Jurkat, Clone E6-1 (cell line): ENCODE results near the gene RWDD1.

ENCODE experiments used
- DNase-seq: peaks from one replicate; pipeline ENCODE4 v3.0.0-alpha.2; 2011; ENCODE audit warnings: low read depth, low spot score
- H3K4me3 ChIP-seq: 2 replicates; pipeline ENCODE4 v1.5.1; 2011; ENCODE audit warnings: mild to moderate bottlenecking, low read length, control low read depth, moderate library complexity

The RWDD1 gene

DNA sequence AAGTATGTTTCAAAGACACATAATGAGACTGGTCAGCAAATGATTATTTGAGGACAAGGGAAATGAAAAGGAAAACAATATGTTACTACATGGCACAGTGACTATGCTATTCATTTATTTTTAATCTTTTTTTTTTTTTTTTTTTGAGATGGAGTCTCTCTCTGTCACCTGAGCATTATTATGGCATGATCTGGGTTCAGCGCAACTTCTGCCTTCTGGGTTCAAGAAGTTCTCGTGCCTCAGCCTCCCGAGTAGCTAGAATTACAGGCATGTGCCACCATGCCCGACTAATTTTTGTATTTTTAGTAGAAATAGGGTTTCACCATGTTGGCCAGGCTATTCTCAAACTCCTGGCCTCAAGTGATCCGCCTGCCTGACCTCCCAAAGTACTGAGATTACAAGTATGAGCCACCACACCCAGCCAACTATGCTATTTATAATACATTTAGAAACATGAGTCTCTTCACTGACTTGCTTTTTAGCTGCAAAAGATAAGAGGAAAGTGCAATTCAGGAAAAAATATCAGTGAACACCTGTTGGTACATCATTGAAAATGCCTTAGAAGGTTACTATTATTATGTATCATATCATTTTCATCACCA is 14.4 kb upstream of the RWDD1 start:
- DNase-seq: no peak
- H3K4me3 ChIP-seq: no peak overlapping the region

DNA sequence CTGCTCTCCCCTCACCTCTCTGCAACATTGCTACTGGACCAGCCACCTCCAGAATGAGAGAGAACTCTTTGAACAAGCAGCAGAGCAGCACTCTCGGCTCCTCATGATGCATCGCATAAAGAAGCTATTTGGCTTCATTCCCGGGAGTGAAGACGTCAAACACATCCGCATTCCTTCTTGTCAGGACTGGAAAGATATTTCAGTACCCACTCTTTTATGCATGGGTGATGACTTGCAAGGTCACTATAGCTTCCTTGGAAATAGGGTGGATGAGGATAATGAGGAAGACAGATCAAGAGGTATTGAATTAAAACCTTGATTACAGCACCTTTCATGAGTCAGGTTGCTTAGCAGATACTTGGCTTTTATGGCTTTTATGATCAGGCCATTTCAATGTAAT is 13.4 kb upstream of the RWDD1 start:
- no peak for DNase-seq
- H3K4me3 ChIP-seq: no peak overlapping the region

DNA sequence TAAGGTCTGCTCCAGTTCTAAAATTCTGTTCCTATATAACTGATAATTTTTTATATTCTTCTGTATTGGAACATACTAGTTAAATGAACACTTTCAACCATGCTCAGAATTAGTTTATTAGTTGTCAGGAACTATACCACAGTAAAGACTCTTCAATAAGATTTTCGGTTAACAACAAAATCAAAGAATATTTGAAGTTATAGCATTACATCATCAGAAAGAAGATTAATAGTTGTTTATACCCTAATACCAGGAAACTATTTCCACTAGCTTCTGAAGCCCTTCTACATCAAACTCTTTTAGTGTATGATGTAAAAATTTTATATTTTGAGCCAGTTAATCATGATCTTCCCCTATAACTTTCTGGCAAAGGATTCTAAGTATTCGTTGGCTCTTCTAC is 11.2 kb upstream of the RWDD1 start:
- H3K4me3 ChIP-seq: no peak overlapping the region
- no peak for DNase-seq

DNA sequence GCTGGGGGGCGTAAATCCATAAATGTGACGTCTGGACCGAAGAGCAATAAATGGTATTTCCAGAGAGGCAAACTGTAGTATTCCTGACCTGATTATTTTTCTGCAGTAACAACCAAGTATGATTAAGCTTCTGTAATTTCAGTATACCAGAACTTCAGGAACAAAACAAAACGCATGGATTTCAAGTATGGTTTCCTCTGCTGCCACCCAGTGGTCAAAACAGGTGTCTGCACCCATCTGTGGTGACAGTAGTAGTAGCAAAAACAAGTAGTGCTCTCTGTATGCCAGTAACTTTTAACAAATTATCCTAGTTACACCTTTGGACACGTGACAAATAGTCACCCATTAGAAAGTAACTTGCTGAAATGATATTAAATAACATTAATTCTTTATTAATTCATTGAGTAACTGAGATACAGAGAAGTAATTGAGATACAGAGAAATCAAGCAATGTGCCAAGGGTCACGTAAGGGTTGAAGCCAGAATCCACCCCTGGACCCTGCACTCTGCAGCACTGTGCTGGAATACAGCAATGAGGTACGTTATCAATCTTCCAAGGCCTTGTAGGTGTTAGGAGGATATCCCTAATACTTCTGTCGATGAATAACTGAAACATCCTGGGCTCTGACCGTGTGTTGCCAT is 9.8 kb upstream of the RWDD1 start:
- peak; percentile 54 for DNase-seq
- no peak overlapping the region for H3K4me3 ChIP-seq

DNA sequence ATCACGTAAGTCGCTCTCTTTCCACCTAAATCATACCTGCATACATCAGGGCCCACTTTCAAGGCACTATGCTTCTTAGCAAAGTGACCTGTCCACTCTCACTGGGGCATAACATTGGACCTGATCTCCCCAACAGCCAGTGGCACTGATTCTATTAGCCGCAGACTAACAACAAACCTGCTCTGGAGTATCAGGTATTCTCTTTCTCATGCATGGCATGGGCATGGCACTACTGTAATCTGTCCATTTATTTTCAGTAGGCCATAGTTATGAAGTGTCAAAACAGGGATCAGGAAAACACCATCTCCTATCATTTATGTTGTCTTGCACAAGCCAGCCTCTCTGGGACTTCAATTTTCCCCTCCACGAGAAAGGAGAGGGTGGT is 9.3 kb upstream of the RWDD1 start:
- H3K4me3 ChIP-seq: no peak overlapping the region
- no peak for DNase-seq

DNA sequence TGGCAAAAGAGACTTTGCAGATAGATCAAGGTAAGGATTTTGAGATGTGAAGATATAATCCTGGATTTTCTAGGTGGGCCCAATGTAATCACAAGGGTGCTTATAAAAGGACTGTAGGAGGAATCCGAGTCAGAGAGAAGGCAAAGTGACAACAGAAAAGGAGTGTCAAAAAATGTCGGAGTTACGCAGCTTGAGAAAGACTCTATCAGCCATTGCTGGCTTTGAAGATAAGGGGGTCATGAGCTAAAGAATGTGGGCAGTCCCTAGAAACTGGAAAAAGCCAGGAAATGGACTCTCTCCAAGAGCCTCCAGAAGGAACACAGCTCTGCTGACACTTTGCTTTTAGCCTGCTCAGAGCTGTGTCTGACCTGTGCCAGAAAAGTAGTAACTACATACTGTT is 8.7 kb upstream of the RWDD1 start:
- no peak for DNase-seq
- no peak overlapping the region for H3K4me3 ChIP-seq

DNA sequence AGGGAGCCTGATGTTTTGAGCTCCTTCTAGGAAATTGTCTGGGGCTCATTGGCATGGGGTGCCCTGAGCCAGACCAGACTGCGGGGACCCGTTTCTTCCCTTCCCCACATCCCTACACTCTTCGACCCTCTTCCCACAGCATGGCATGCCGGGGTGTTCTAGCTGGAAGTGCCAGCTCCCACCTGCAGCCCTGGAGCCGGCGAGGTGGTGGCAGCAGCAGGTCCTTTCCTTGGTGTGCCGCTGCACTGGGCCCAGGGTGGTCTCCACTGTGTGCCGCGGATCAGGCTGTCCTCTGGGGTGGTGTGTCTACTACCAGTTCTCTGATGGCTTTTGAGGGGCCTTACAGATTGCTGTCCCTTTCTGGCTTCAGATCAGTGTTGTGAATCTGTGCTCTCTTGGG is 7.5 kb upstream of the RWDD1 start:
- H3K4me3 ChIP-seq: no peak overlapping the region
- no peak for DNase-seq

DNA sequence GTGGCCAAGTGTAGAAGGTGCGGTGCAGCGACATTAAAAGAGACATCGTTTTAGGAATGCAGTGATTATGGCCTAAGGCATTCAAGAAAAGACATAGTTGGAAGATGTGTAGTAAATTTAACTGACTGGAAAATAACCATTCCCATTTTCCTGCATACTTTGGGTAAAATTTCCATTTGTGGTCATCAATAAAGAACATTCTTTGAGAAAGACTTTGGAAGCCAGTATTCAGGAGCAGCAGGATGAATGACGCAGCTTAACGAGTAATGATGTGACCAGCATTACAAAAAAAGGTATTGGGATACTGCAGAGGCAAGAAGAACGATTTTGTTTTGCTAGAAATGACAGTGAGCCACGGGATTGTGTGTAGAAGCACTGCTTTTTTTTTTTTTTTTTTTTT is 7.0 kb upstream of the RWDD1 start:
- DNase-seq: no peak

DNA sequence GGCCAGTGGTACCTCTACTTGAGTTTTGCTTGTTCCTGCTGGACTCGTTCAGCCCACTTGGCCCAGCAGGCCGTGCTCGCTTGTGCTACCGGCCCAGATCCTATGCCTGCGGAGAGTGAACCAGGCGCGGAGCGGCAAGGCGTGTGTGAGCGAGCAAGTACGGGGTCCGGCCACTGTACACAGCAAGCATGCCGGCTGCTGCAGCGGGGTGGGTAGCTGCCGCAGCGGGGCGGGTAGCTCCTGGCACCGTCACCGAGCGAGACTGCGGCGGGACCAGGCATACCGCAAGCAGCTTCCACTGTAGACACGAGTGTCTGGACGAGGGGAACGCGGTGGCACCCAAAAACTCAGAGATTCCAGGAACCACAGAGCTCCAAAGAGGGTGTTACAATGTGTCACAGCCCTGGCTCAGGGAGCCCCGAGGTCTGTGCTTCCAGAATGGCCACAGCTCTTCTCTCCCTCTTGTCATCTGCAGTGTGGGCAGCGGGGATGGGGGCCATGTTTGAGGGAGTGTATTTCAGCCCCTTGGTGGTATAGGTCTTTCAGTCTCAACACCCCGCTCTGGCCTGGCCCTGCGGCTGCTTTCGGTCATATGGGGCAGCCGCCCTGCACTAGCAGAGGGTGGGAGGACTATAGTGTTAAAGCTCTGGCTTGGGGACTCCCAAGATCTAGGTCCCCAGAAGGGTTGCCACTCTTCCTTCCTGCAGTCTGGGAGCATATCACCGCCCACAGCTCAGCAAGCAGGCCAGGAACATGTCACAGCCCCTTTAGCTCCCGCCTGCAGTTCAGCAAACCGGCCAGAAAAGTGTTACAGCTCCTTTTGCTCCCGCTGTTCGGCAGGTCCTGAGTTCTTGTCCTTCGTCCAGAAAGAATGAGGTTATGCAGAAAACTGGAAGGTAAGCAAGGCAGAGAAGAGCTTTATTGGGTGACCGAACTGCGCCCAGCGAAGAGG is 6.1 kb upstream of the RWDD1 start:
- DNase-seq: no peak
- H3K4me3 ChIP-seq: no peak overlapping the region

More for the DNA sequence above, 7.0 kb upstream of the RWDD1 start:
- H3K4me3 ChIP-seq: no peak overlapping the region

DNA sequence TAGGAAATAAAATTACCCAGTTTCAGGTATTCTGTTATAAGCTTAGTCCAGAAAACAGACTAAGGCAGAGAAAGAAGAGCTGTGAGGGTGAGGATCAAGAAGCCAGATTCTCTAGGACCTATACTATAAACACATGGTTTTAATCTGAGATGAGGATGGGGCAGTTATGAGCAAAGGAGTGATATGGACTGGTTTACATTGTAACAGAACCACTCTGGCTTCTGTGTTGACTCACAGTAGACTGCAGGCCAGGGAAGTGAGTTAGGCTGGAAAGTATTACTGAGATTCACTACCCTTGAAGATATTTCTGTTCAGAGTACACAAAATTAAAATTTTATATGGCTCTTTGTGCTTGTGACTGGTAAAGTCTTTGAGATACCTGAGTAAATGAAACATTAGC is 3.2 kb upstream of the RWDD1 start:
- no peak for DNase-seq

DNA sequence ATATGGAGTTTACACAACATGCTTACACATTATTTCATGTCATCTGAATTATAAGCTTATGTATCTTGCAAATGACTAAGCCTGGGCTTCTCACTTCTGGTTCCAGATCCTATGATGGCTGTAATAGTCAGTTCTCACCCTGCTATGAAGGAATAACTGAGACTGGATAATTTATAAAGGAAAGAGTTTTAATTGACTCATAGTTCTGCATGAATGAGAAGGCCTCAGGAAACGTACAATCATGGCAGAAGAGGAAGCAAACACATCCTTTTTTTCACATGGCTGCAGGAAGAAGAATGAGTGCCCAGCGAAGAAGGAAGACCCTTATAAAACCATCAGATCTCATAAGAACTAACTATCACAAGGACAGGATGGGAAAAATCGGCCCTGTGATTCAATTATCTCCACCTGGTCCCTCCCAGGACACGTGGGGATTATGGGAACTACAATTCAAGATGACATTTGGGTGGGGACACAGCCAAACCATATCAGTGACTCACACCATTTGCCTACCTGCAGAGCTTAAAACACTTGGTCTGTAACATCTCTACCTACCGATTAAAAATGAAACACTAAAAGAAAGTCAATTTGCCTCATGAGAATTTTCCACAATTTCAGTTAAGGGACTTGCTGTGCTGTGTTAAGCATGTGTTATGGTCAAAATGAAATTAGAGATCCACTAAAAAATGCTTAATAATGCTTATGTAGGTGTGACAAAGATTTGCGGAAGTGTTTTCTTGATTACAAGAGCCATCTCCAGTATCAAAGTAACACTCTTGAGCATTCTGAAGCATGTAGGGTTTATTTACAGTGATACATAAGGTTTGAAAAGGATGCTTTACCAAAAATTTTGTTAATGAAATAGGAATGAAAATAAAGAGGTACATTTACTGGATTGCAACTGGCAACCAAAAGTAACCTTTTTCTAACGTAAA is 2.2 kb upstream of the RWDD1 start:
- H3K4me3 ChIP-seq: no peak overlapping the region
- no peak for DNase-seq

More for the DNA sequence above, 3.2 kb upstream of the RWDD1 start:
- H3K4me3 ChIP-seq: no peak overlapping the region

DNA sequence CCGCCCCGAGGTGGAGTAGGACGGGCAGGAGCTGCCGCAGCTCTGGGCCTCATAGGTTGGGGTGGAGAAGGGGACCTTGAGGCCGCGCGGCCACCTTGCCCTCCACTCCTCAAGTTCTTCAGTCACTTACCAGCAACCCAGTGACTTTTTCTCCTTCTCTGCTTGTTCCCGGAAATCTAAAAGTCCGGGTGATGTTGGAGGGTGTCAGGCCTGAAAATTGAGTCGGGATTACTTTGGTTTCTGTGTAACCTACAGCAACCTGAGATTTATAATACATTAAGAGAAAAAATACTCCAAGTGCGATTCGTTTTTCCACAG is 338 bp downstream of the RWDD1 start:
- peak overlapping the region; percentile 96 for H3K4me3 ChIP-seq
- DNase-seq: no peak

DNA sequence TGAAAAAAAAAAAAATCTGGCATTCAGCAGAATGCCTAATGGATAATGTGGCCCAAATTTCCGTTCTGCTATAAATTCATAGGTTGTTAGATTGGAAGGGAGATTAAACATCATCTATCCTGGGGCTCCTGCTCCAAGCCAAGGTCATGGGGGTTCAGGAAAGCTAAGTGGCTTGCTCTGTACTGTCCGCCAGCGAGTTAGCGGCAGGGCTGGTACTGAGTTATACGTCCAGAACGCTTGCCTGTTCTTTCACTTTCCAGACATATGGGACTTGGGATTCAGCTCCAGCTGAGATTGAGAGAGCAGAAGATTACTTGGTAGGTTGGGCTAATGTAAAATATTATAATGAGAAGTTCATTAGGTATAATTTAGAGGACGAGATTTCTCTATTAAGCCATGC is 858 bp downstream of the RWDD1 start:
- H3K4me3 ChIP-seq: peak overlapping the region; percentile 96

DNA sequence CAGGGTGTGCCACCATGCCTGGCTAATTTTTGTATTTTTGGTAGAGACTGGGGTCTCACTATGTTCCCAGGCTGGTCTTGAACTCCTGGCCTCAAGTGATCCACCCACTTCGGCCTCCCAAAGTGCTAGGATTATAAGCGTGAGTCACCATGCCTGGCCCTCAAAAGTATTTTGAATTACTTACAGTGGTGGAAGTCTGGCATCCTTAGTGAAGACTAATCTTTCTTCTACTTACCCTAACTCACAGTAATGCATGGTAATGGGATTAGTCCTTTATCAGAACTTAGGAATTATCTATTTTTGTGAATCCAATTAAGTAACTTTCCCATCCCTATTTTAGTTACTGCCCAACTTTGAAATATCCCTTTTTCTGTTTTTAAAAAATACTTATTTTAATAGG is 3.9 kb downstream of the RWDD1 start:
- H3K4me3 ChIP-seq: no peak overlapping the region
- no peak for DNase-seq

More for the DNA sequence above, 858 bp downstream of the RWDD1 start:
- no peak for DNase-seq

DNA sequence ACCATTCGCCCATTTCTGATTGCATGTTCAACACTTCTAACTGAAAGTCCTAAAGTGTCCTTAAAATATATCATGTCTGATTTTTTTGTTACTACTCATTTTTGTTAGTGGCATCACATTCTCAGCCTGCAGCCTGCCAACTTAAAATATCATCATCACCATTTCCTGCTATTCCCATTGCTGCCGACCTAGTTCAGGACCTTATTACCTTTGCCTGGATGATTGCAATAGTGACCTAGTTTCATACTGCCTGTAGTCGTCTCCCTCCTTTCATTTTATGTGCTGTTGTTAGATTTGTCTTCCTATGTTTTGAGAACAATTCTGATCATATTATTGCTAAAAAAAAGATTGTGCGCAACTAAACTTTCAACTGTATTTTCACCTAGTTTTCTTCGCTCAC is 6.2 kb downstream of the RWDD1 start:
- no peak for DNase-seq
- H3K4me3 ChIP-seq: no peak overlapping the region

DNA sequence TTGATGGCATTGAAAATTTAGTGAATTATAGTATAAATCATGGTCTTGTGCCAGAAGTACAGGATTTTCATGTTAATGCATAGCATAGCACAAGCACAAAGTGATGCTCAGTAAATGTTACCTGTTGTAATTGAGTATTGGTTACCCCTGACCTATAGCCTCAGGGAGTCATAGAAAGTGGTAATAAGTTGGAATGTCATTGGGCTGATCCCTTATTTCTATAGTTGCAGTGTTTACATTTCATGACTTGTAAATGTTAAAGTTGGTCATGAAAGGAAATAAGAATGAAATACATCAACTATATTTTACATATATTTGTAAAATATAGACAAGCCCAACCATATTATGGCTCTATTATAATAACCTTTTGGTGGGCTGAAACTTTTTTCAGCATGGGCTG is 7.0 kb downstream of the RWDD1 start:
- no peak overlapping the region for H3K4me3 ChIP-seq
- no peak for DNase-seq

DNA sequence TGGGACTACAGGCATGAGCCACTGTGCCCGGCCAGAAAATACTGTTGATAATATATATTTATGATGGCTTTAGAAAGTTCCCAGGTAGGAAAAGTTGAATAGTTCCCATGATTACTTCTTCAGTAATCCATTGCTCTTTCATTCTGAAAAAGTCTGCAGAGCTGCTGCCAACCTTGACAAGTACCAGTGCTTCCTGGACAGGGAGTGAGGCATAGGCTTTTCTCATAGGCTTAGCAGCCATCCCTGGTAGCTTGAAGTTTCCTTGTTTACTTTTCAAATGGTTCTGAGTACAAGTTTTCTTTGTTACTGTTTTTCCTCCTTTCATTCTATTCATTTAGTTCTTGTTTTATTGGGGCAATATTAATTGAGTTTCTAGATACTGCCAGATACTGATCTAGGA is 7.8 kb downstream of the RWDD1 start:
- no peak for DNase-seq
- H3K4me3 ChIP-seq: no peak overlapping the region

DNA sequence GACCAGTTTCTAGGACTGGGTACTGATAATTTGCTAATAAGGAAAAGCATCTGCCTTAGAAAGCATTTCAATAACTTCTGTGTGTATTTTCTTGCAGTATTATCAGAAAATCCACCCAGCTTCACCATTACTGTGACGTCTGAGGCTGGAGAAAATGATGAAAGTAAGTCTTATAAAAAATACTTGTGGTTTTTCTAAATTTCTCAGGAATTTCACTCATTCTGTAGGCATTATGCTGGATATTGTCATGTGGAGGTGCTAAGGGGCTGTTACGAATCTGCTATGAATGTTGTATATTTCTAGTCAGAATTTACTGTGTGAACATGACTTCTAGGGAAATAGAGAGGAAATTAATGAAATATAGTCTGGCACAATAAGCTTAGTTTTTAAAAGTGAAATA is 8.9 kb downstream of the RWDD1 start:
- DNase-seq: no peak
- H3K4me3 ChIP-seq: no peak overlapping the region

DNA sequence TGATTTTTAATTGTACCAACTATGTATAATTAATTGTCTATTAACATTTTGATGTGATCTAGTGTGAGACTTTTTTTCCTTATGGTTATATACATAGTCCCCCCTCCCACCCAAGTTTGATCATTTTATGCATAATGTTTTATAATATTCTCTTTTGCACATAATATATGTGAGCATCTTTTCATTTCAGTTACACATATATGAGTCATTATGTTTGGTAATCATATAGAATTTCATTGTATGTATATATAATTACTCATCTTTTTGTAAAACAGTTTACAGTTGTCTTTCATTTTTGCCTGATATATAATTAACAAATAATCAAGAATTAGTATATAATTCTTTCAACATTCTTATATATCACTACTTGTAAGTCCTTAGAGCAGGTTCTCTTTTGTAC is 15.0 kb downstream of the RWDD1 start:
- DNase-seq: no peak
- H3K4me3 ChIP-seq: no peak overlapping the region
